ENCODE results near the gene GIPC3. TPM values are rescaled to one million over a fixed set of nuclear protein-coding genes. Genes with fewer than 3 reads are reported as not detected.

GIPC3 gene
- total RNA-seq, 3 donors from 2014 or later (not counting 1 experiment from before 2014, with no cell fraction given): 0.28 to 0.66 (median 0.56) TPM

- H3K27me3 ChIP-seq (ENCODE audit: control insufficient read depth, insufficient read depth, low read length): no peaks in the 10 kb centered on the region
- peaks cover 27% of the 10 kb centered on the region for H3K36me3 ChIP-seq (ENCODE audit: control insufficient read depth, insufficient read depth, low read length)
- H3K4me3 Mint-ChIP-seq: no peak overlapping the region
- H3K27ac Mint-ChIP-seq: no peak overlapping the region
- TF ChIP-seq CTCF (IDR thresholded peaks at IDR 0.05): no peak
- ATAC-seq (peak in 2 of 3 donors; percentile 14 to 44), DNase-seq (no peak)
- intact Hi-C loops (cut with micrococcal nuclease): no loop called here
- no peaks in the 10 kb centered on the region for H3K27me3 Mint-ChIP-seq (ENCODE audit: low read depth in 2 of 2)
- no peaks in the 10 kb centered on the region for H3K9me3 Mint-ChIP-seq
- peaks cover 0 to 23% of the 10 kb centered on the region in 2 donors for H3K4me1 Mint-ChIP-seq
- 86% methylated on average over 14 of the region's 14 CpGs for WGBS (ENCODE audit: insufficient coverage)
- no peaks in the 10 kb centered on the region for H3K9me3 ChIP-seq (ENCODE audit: control insufficient read depth, insufficient read depth, low read length)
- H3K36me3 Mint-ChIP-seq: no peaks in the 10 kb centered on the region
- no peak overlapping the region for H3K4me3 ChIP-seq (ENCODE audit: low read length)
- H3K4me1 ChIP-seq (ENCODE audit: control insufficient read depth, insufficient read depth, low read length): peaks cover 25% of the 10 kb centered on the region
- H3K27ac ChIP-seq (ENCODE audit: low read length): no peak overlapping the region
These were observed 36.7 kb upstream of the GIPC3 start for GRCh38 chr19:3548606-3549005.

- intact Hi-C loops (cut with micrococcal nuclease): no loop called here
- H3K9me3 Mint-ChIP-seq: no peaks in the 10 kb centered on the region
- no peaks in the 10 kb centered on the region for H3K27me3 ChIP-seq (ENCODE audit: control insufficient read depth, insufficient read depth, low read length)
- no peaks in the 10 kb centered on the region for H3K9me3 ChIP-seq (ENCODE audit: control insufficient read depth, insufficient read depth, low read length)
- no peak overlapping the region for H3K4me3 ChIP-seq (ENCODE audit: low read length)
- no peak for DNase-seq
- H3K36me3 ChIP-seq (ENCODE audit: control insufficient read depth, insufficient read depth, low read length): peaks cover 20% of the 10 kb centered on the region
- WGBS (ENCODE audit: insufficient coverage): 93% methylated on average over 10 of the region's 10 CpGs
- H3K27me3 Mint-ChIP-seq (ENCODE audit: low read depth in 2 of 2): no peaks in the 10 kb centered on the region
- H3K27ac ChIP-seq (ENCODE audit: low read length): no peak overlapping the region
- H3K36me3 Mint-ChIP-seq: no peaks in the 10 kb centered on the region
- no peak for TF ChIP-seq CTCF (IDR thresholded peaks at IDR 0.05)
- peaks cover 37% of the 10 kb centered on the region for H3K4me1 ChIP-seq (ENCODE audit: control insufficient read depth, insufficient read depth, low read length)
- no peak overlapping the region for H3K27ac Mint-ChIP-seq
- H3K4me1 Mint-ChIP-seq: peaks cover 0 to 28% of the 10 kb centered on the region in 2 donors
- no peak for ATAC-seq
- H3K4me3 Mint-ChIP-seq: no peak overlapping the region
These were observed 35.5 kb upstream of the GIPC3 start for GRCh38 chr19:3549816-3550215.

- WGBS (ENCODE audit: insufficient coverage): 96% methylated on average over 34 of the region's 34 CpGs
- no peak for DNase-seq
- no peak for ATAC-seq
- no peak overlapping the region for H3K4me3 ChIP-seq (ENCODE audit: low read length)
- Mint-ChIP-seq H3K27ac (no peak overlapping the region), H3K4me1 (peaks cover 10 to 27% of the 10 kb centered on the region in 2 donors), H3K4me3 (no peak overlapping the region), H3K36me3 (no peaks in the 10 kb centered on the region), H3K9me3 (no peaks in the 10 kb centered on the region), H3K27me3 (ENCODE audit: low read depth in 2 of 2) (no peaks in the 10 kb centered on the region)
- peaks cover 14% of the 10 kb centered on the region for H3K36me3 ChIP-seq (ENCODE audit: control insufficient read depth, insufficient read depth, low read length)
- intact Hi-C loops (cut with micrococcal nuclease): no loop called here
- no peaks in the 10 kb centered on the region for H3K9me3 ChIP-seq (ENCODE audit: control insufficient read depth, insufficient read depth, low read length)
- TF ChIP-seq CTCF (IDR thresholded peaks at IDR 0.05): no peak
- H3K4me1 ChIP-seq (ENCODE audit: control insufficient read depth, insufficient read depth, low read length): peaks cover 44% of the 10 kb centered on the region
- H3K27ac ChIP-seq (ENCODE audit: low read length): no peak overlapping the region
- no peaks in the 10 kb centered on the region for H3K27me3 ChIP-seq (ENCODE audit: control insufficient read depth, insufficient read depth, low read length)
These were observed 34.1 kb upstream of the GIPC3 start for GRCh38 chr19:3550947-3551791.

GRCh38 chr19:3551792-3552095, 33.5 kb upstream of the GIPC3 start:
- DNase-seq (no peak), ATAC-seq (no peak)
- no peaks in the 10 kb centered on the region for H3K9me3 ChIP-seq (ENCODE audit: control insufficient read depth, insufficient read depth, low read length)
- H3K4me3 ChIP-seq (ENCODE audit: low read length): no peak overlapping the region
- H3K27ac ChIP-seq (ENCODE audit: low read length): no peak overlapping the region
- H3K27ac Mint-ChIP-seq: no peak overlapping the region
- H3K36me3 Mint-ChIP-seq: no peaks in the 10 kb centered on the region
- no peak overlapping the region for H3K4me3 Mint-ChIP-seq
- H3K9me3 Mint-ChIP-seq: no peaks in the 10 kb centered on the region
- peaks cover 15 to 33% of the 10 kb centered on the region in 2 donors for H3K4me1 Mint-ChIP-seq
- peaks cover 10% of the 10 kb centered on the region for H3K36me3 ChIP-seq (ENCODE audit: control insufficient read depth, insufficient read depth, low read length)
- no peaks in the 10 kb centered on the region for H3K27me3 ChIP-seq (ENCODE audit: control insufficient read depth, insufficient read depth, low read length)
- 91% methylated on average over 9 of the region's 9 CpGs for WGBS (ENCODE audit: insufficient coverage)
- H3K27me3 Mint-ChIP-seq (ENCODE audit: low read depth in 2 of 2): no peaks in the 10 kb centered on the region
- intact Hi-C loops (cut with micrococcal nuclease): no loop called here
- TF ChIP-seq CTCF (IDR thresholded peaks at IDR 0.05): no peak
- peaks cover 50% of the 10 kb centered on the region for H3K4me1 ChIP-seq (ENCODE audit: control insufficient read depth, insufficient read depth, low read length)
